Type B pancreatic cell (in vitro differentiated cells): ENCODE results near the gene FYTTD1. TPM values are rescaled to one million over a fixed set of nuclear protein-coding genes. Genes with fewer than 3 reads are reported as not detected.

Experiments
- DNase-seq: peaks from one replicate; pipeline ENCODE4 v3.0.0; 2021; ENCODE audit warnings: mixed read lengths; ENCODE audit not compliant: unreplicated experiment; ENCODE audit errors: extremely low spot score
- H3K27ac Mint-ChIP-seq: 2 replicates; pipeline ENCODE4 v1.8.0; 2021; ENCODE audit warnings: mild to moderate bottlenecking, mixed read lengths
- H3K27me3 Mint-ChIP-seq: 2 replicates; pipeline ENCODE4 v1.8.0; 2021; ENCODE audit warnings: mixed read lengths
- H3K36me3 Mint-ChIP-seq: 2 replicates; pipeline ENCODE4 v1.8.0; 2021; ENCODE audit warnings: mixed read lengths
- H3K4me1 Mint-ChIP-seq: one replicate; pipeline ENCODE4 v1.8.0; 2021; ENCODE audit warnings: mixed read lengths; ENCODE audit not compliant: unreplicated experiment
- H3K4me3 Mint-ChIP-seq: 2 replicates; pipeline ENCODE4 v1.8.0; 2021; ENCODE audit warnings: mild to moderate bottlenecking, mixed read lengths
- H3K9me3 Mint-ChIP-seq: 2 replicates; pipeline ENCODE4 v1.8.0; 2021; ENCODE audit warnings: mixed read lengths
- CTCF ChIP-seq: fragments of 200-600 bp; sonication (generic); conservative IDR thresholded peaks from 2 replicates; pipeline ENCODE4 v1.5.0; 2021; ENCODE audit warnings: antibody characterized with exemption, mild to moderate bottlenecking
- total RNA-seq: library from RNA; stranded (reverse); gene quantifications from 2 replicates; pipeline ENCODE4 v1.2.1, GENCODE V29; 2021; ENCODE audit warnings: low replicate concordance

The FYTTD1 gene
- total RNA-seq, 1 donor from 2014 or later: 58.8 TPM

GRCh38 chr3:197758512-197758911 is 8.8 kb downstream of the FYTTD1 start:
- Mint-ChIP-seq H3K4me3 (no peak overlapping the region), H3K4me1 (peaks cover 4% of the 10 kb centered on the region), H3K36me3 (peaks cover 9% of the 10 kb centered on the region), H3K27me3 (no peaks in the 10 kb centered on the region), H3K9me3 (no peaks in the 10 kb centered on the region), H3K27ac (no peak overlapping the region)
- no peak for TF ChIP-seq CTCF
- DNase-seq: no peak

- H3K9me3 Mint-ChIP-seq: no peaks in the 10 kb centered on the region
- H3K36me3 Mint-ChIP-seq: peaks cover 10% of the 10 kb centered on the region
- no peaks in the 10 kb centered on the region for H3K4me1 Mint-ChIP-seq
- DNase-seq: no peak
- no peak overlapping the region for H3K27ac Mint-ChIP-seq
- H3K4me3 Mint-ChIP-seq: no peak overlapping the region
- TF ChIP-seq CTCF: no peak
- no peaks in the 10 kb centered on the region for H3K27me3 Mint-ChIP-seq
Observed at GRCh38 chr3:197761784-197762183, 12.1 kb downstream of the FYTTD1 start.

- Mint-ChIP-seq H3K4me3 (no peak overlapping the region), H3K36me3 (peaks cover 37% of the 10 kb centered on the region), H3K27ac (no peak overlapping the region), H3K27me3 (no peaks in the 10 kb centered on the region), H3K4me1 (no peaks in the 10 kb centered on the region), H3K9me3 (no peaks in the 10 kb centered on the region)
- TF ChIP-seq CTCF: no peak
- DNase-seq: no peak
Observed at GRCh38 chr3:197775317-197775716, 25.6 kb downstream of the FYTTD1 start.

GRCh38 chr3:197782230-197782629 is 32.5 kb downstream of the FYTTD1 start:
- DNase-seq: no peak

GRCh38 chr3:197784019-197784585 is 34.4 kb downstream of the FYTTD1 start:
- no peak overlapping the region for H3K4me3 Mint-ChIP-seq
- no peaks in the 10 kb centered on the region for H3K27me3 Mint-ChIP-seq
- no peak overlapping the region for H3K27ac Mint-ChIP-seq
- H3K9me3 Mint-ChIP-seq: no peaks in the 10 kb centered on the region
- DNase-seq: no peak
- H3K36me3 Mint-ChIP-seq: peaks cover 18% of the 10 kb centered on the region
- TF ChIP-seq CTCF: no peak
- H3K4me1 Mint-ChIP-seq: peaks cover 8% of the 10 kb centered on the region

More at GRCh38 chr3:197782230-197782629, 32.5 kb downstream of the FYTTD1 start:
- peaks cover under 1% of the 10 kb centered on the region for H3K4me1 Mint-ChIP-seq
- H3K9me3 Mint-ChIP-seq: no peaks in the 10 kb centered on the region
- peaks cover 26% of the 10 kb centered on the region for H3K36me3 Mint-ChIP-seq
- no peak overlapping the region for H3K27ac Mint-ChIP-seq
- no peak overlapping the region for H3K4me3 Mint-ChIP-seq
- TF ChIP-seq CTCF: no peak
- no peaks in the 10 kb centered on the region for H3K27me3 Mint-ChIP-seq

- Mint-ChIP-seq H3K4me3 (peak overlapping the region; percentile 64), H3K27me3 (no peaks in the 10 kb centered on the region), H3K36me3 (peaks cover 6% of the 10 kb centered on the region), H3K4me1 (peaks cover 8% of the 10 kb centered on the region), H3K27ac (peak overlapping the region; percentile 70), H3K9me3 (no peaks in the 10 kb centered on the region)
- no peak for DNase-seq
- TF ChIP-seq CTCF: no peak
Observed at GRCh38 chr3:197787412-197787811, 37.7 kb downstream of the FYTTD1 start.
